Renal pelvis (tissue), 12 donors: ENCODE results near the gene SLC13A3. TPM values are rescaled to one million over a fixed set of nuclear protein-coding genes. Genes with fewer than 3 reads are reported as not detected.

Experiments used
- DNase-seq: peaks from one replicate; pipeline ENCODE4 v3.0.0-alpha.2; 2013
- long read RNA-seq, 16 experiments: transcript quantifications; one replicate each; lab custom pipeline, GENCODE V29; 2026
- polyA plus RNA-seq, 3 donors: library from polyadenylated mRNA; unstranded; fragments of 120-200 nt; gene quantifications; one replicate each; pipeline ENCODE4 v1.2.1, GENCODE V29; 2013; ENCODE audit not compliant: insufficient read length in 3 of 3

SLC13A3 gene, protein sequence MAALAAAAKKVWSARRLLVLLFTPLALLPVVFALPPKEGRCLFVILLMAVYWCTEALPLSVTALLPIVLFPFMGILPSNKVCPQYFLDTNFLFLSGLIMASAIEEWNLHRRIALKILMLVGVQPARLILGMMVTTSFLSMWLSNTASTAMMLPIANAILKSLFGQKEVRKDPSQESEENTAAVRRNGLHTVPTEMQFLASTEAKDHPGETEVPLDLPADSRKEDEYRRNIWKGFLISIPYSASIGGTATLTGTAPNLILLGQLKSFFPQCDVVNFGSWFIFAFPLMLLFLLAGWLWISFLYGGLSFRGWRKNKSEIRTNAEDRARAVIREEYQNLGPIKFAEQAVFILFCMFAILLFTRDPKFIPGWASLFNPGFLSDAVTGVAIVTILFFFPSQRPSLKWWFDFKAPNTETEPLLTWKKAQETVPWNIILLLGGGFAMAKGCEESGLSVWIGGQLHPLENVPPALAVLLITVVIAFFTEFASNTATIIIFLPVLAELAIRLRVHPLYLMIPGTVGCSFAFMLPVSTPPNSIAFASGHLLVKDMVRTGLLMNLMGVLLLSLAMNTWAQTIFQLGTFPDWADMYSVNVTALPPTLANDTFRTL
- 10 to 100 TPM; 18.5 to 32.4 (median 20.8) TPM for polyA plus RNA-seq
- long read RNA-seq, donor 1, full-length matches to known transcripts: 2 of 2 reads
- long read RNA-seq, donor 1, partial matches to known transcripts: 0 of 2 reads
- long read RNA-seq, donor 1, other reads (novel, unspliced or antisense): 0 of 2 reads
- long read RNA-seq, donor 2: 0 reads
- long read RNA-seq, donor 3: 0 reads
- long read RNA-seq, donor 4, full-length matches to known transcripts: 1 of 1 reads
- long read RNA-seq, donor 4, partial matches to known transcripts: 0 of 1 reads
- long read RNA-seq, donor 4, other reads (novel, unspliced or antisense): 0 of 1 reads
- long read RNA-seq, donor 5: 0 reads
- long read RNA-seq, donor 6, partial matches to known transcripts: 6 of 6 reads
- long read RNA-seq, donor 6, other reads (novel, unspliced or antisense): 0 of 6 reads
- long read RNA-seq, donor 7, full-length matches to known transcripts: 3 of 3 reads
- long read RNA-seq, donor 7, partial matches to known transcripts: 0 of 3 reads
- long read RNA-seq, donor 7, other reads (novel, unspliced or antisense): 0 of 3 reads
- long read RNA-seq, donor 8: 0 reads
- long read RNA-seq, donor 9, full-length matches to known transcripts: 3 of 3 reads
- long read RNA-seq, donor 9, partial matches to known transcripts: 0 of 3 reads
- long read RNA-seq, donor 9, other reads (novel, unspliced or antisense): 0 of 3 reads
- long read RNA-seq, donor 10, full-length matches to known transcripts: 3 of 3 reads
- long read RNA-seq, donor 10, partial matches to known transcripts: 0 of 3 reads
- long read RNA-seq, donor 10, other reads (novel, unspliced or antisense): 0 of 3 reads
- long read RNA-seq, donor 11, full-length matches to known transcripts: 1 of 1 reads
- long read RNA-seq, donor 11, partial matches to known transcripts: 0 of 1 reads
- long read RNA-seq, donor 11, other reads (novel, unspliced or antisense): 0 of 1 reads
- long read RNA-seq, donor 12, full-length matches to known transcripts: 3 of 3 reads
- long read RNA-seq, donor 12, partial matches to known transcripts: 0 of 3 reads
- long read RNA-seq, donor 12, other reads (novel, unspliced or antisense): 0 of 3 reads
- long read RNA-seq, donor 13: 0 reads
- long read RNA-seq, donor 14, full-length matches to known transcripts: 1 of 1 reads
- long read RNA-seq, donor 14, partial matches to known transcripts: 0 of 1 reads
- long read RNA-seq, donor 14, other reads (novel, unspliced or antisense): 0 of 1 reads
- long read RNA-seq, donor 15: 0 reads
- long read RNA-seq, donor 16, full-length matches to known transcripts: 1 of 1 reads
- long read RNA-seq, donor 16, partial matches to known transcripts: 0 of 1 reads
- long read RNA-seq, donor 16, other reads (novel, unspliced or antisense): 0 of 1 reads

GRCh38 chr20:46651091-46651962 lies at the start of gene SLC13A3:
SLC13A3 (minus strand) TSS chr20:46651459; CDS start chr20:46651421, 38 bp downstream.
- no peak for DNase-seq

DNA sequence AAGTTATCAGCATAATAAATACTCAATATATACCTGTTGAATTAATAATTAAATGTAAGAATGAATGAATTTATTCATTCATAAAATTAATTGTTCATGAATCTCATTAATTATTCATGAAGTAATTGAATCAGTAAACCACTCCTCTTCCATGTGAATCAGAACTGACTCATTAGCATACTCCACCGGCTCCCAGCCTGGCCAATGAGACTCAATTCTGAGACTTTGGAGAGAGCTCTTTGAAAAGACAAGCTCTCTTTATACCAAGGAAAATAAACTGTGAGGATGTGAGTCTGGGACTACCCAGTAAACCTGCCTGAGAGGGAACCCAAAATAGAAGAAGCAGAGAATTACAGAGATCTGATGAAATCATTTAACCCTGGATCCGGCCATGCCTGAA lies 49.8 kb upstream of the SLC13A3 start:
- no peak for DNase-seq

GRCh38 chr20:46700481-46700880 lies 49.2 kb upstream of the SLC13A3 start:
- no peak for DNase-seq

DNA sequence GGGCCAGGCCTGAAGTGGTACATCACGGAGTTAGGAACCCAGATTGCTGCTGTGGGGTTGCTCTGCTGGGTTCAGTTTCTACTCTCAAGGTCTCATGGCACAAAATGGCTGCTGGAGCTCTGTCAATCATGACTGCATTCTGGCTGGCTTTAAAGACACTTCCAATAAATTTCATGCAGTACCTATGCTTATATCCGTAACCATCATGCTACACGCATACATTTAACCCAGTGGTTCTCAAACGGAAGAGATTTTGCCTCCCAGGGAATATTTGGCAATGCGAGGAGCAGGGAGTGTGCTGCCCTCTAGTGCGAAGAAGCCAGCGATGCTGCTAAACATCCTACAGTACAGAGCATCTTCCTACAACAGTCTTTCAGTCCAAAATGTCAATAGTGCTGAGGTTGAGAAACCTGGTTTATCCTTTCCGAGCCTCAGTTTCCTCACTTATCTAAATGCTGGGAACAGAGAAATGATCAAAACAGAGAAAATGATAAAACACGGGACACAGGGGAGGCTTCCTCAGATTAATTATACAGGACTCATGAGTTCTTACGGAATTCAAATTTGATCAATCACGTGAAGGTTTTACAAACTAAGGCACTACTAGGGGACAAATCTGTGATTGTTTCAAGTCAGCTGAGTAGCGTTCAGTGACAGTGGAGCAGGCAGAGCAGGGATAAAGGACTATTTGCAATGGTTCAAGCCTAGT lies 48.5 kb upstream of the SLC13A3 start:
- no peak for DNase-seq

DNA sequence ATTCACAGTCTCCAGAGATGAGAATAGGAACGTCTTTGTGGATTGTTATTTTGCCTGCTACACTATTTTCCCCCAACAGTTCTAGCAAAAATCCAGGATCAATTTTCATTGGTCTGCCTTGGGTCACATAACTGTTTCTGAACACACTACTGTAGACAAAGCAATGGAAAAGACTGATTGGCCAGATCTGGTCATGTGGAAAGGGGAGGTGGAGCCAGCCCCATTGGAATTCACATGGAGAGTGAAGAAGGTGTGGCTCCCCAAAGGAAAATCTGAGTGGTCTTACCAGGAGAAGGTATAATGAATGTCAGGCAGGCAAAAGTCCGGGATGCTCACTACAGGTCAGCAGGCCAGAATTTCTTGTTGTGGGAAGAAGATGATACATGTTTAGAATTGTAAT lies 47.5 kb upstream of the SLC13A3 start:
- DNase-seq: no peak

DNA sequence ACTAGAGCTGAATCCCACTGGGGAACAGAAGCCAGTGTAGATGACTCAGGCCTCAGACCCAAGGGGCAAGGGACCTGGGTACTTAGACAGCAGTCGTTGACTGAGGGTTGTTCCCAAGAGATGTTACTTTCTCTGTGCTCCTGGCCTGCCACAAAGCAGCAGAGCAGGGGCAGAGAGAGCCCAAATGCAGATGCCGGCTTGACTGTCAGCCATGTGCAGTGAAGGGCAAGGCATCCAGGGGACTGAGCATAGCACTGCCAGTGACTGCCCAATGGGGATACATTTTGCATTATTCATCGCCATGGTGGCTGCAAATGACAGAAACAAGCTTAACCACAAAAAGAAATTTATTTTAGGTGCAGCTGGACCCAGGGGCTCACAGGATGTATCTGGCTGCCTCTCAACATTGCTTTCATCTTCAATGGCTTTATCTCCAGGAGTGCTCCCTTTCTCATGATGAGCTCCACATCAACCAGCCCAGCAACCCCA lies 45.6 kb upstream of the SLC13A3 start:
- no peak for DNase-seq

DNA sequence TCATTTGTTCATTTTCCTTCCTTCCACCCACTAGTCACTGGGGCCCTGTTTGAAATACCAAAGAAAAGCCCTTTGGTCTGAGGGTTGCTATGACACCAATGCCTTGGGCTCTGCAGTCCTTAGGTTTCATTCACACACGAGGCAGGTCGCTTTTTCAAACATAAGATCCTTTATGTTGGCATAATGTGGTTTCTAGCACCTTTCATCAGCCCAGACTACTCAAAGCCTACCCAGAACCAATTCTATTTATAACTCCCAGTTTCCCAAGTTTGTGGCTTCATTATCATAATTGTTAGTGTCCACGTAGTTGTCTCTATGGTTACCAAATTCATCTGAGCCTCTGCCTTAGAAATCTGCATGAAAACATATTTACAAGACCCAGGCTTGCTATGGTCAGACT lies 44.6 kb upstream of the SLC13A3 start:
- DNase-seq: no peak

DNA sequence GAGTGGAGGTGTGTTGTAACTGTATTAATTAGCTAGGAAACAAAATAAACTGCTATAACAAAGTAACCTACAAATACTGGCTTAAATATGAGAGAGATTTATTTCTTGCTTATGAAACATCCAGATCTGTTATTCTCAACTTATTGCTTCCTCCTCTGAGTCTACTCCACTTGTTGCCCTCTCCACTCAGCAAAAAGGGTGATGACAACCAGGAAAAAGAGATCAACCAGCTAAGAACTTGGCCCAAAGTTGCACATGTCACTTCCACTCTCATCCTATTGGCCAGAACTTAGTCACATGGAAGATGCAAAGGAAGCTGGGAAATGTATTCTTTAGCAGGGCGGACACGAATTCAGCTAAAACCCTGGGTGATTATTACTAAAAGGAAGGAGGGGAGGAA lies 43.2 kb upstream of the SLC13A3 start:
- no peak for DNase-seq

DNA sequence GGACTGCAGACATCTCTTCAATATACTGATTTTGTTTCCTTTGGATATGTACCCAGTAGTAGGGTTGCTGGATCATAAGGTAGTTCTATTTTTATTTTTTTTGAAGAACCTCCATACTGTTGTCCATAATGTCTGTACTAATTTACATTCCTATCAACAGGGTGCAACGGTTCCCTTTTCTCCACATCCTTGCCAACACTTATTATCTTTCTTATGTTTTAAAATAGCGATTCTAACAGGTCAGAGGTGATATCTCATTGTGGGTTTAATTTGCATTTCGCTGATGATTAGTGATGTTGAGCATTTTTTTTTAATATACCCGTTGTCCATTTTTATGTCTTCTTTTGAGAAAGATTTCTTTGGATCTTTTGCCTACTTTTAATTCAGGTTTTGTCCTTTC lies 39.9 kb upstream of the SLC13A3 start:
- DNase-seq: no peak

- DNase-seq: no peak
Measured at GRCh38 chr20:46690219-46691106, 39.2 kb upstream of the SLC13A3 start.

DNA sequence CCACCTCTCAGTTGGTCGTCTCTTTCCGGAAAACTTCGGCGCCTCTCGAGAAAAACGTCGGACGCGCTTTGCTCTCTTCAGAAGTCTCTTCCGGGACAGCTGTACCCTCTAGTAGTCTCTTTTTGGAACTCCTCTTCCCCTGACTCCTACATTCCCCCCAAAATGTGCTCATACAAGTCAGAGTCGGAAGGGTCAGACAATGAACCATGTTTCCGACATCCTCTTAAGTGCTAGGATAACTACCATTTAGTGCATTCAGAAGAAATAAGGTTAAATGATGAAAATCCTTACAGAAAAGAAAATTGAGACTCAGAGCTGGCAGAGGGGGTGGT lies 38.5 kb upstream of the SLC13A3 start:
- no peak for DNase-seq

DNA sequence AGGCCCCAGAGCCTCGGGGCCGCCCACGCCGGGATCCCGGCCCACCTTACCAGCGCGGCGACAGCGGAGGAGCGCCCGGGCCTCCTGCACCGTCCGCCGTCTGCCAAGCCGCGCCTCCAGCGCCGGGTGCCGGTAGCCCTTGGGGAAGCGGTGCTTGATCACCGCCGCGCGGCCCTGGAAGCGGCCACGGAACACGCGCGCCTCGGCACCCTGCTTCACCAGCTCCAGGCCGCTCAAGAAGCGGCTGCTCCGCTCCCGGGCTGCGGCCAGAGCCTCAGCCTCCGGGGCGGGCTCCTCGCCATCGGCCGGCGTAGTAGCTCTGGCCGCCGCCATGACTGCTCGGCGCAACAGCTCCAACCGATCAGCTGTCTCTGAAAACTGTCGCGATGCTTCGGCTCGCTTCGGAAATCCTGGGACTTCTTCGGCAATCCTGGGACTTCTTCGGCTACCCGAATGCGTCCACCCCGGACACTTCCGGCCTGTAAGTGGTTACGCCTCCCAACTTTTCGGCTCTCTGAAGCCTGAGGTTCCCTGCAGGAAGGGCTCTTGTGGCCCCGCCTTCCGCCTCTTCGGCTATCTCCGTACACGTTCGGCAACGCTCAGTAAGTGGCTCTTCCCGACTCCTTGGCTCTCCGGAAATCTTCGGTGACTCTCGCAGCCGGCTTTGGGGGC lies 38.0 kb upstream of the SLC13A3 start, which contains the start of gene TP53RK:
TSS of gene TP53RK (minus strand) at position 363 of the 672 bp plus-strand sequence. CDS start at position 333, 30 bp downstream.
- peak; percentile 99 for DNase-seq

DNA sequence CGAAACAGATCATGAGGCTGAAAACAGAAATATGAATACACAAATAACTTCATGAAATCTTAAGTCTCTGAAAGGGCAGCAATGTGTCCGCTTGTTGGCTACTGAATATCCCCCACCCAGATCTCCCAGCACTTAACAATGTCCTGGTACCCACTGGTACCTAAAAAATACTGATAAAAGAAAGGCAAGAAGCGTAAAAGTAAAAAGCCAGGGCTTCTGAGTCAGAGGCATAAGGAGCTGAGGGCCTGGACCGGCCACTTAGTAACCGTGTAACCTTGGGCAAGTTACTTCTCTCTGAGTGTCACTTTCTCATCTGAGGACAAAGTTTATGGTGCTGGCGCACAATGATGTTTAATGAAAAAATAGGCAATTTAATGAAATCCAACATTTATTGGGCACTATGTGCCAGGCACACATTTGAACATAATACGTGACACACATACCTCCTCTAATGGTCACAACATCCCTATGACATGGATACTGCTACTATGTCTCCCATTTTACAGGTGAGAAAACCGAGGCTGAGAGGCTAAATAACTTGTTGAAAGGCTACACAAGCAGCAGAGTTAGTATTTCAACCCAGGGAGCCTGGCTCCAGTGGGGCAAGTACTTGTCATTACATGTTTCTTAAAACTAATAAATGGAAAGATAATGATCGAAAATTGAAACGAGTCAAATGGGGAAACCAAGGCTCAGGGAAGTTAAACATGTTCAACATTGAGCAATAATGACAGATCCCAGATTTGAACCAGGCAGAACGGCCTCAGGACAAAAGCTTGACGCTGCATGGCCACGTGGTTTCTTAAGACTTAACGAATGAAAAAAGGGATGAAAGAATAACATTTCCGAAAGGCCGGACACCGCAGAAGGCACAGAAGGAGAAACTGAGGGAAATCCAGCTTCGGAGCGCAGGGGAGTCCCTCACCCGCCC lies 37.2 kb upstream of the SLC13A3 start:
- DNase-seq: no peak

- DNase-seq: peak; percentile 60
Measured at GRCh38 chr20:46683939-46684750, 32.9 kb upstream of the SLC13A3 start.

GRCh38 chr20:46683668-46683938 lies 32.3 kb upstream of the SLC13A3 start:
- no peak for DNase-seq
